Measurements from ENCODE around the gene RSPO3.
A peak's percentile ranks its signal among the peaks of the same experiment; 100 is the strongest.

The RSPO3 gene, protein sequence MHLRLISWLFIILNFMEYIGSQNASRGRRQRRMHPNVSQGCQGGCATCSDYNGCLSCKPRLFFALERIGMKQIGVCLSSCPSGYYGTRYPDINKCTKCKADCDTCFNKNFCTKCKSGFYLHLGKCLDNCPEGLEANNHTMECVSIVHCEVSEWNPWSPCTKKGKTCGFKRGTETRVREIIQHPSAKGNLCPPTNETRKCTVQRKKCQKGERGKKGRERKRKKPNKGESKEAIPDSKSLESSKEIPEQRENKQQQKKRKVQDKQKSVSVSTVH

DNA sequence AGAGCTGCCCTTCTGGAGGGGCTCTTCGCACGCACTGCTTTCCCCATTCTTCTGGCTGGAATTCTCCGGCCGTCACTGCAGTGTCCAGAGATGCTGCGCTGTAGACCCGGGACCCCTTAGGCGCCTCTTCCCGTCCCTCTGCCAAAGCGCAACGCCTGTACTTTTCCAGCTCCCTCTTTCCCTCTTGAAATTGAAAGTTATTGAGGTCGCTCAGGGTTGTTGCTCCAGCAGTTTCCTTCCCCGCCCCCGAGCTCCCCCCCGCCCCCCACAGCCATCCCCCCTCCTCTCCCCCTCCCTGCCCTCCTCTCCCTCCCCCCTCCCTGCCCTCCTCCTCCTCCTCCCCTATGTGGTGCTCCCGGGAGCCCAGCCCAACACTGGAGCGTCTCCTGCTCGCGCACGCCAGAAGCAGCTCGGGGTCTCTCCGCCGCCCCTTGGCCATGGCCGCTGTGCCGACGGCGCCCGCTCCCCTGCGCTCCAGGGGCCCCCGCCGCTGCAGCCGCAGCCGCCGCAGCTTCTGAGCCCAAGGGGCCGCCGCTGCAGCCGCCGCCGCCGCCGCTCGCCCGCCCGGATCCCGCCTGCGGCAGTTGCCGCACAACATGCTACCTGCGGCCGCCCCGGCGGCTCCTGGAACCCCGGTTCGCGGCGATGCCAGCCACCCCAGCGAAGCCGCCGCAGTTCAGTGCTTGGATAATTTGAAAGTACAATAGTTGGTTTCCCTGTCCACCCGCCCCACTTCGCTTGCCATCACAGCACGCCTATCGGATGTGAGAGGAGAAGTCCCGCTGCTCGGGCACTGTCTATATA lies at the start of gene RSPO3:
RSPO3 (plus strand) TSS at position 374 of the 804 bp plus-strand sequence. CDS start 522 bp downstream, outside the sequence.
- no peaks in the 10 kb centered on the region for H3K36me3 ChIP-seq (ENCODE audit: control insufficient read depth in 2 of 2, insufficient read depth in 1 of 2, low read length in 2 of 2)
- CTCF ChIA-PET: interaction anchor here (0.8 to 1.3 kb wide), 2 partner anchors 68 to 778 kb away, joined by 3 to 5 read pairs; partner anchors contain the start of gene CENPW
- H3K4me3 ChIP-seq (ENCODE audit: low read depth, low read length): peak within 1 kb of the TSS; percentile 46
- no peak within 1 kb of the TSS; the same call in 1 of the 2 replicates for H3K27ac ChIP-seq (ENCODE audit: extremely low read depth, low read depth, low read length)
- POLR2A ChIA-PET: interaction anchor here (0.9 kb wide), 1 partner anchor 401 kb away, joined by 3 read pairs; the partner anchor contains the start of gene MTCL3
- H3K4me1 ChIP-seq (ENCODE audit: control insufficient read depth, insufficient read depth, low read length): no peaks in the 10 kb centered on the region
- TF ChIP-seq ZNF660 (tag by site-specific recombination; IDR thresholded peaks at IDR 0.05): 0 out of 2 replicates have a peak, but pooled peaks have one; percentile 37
- TF ChIP-seq, protein P1, sequence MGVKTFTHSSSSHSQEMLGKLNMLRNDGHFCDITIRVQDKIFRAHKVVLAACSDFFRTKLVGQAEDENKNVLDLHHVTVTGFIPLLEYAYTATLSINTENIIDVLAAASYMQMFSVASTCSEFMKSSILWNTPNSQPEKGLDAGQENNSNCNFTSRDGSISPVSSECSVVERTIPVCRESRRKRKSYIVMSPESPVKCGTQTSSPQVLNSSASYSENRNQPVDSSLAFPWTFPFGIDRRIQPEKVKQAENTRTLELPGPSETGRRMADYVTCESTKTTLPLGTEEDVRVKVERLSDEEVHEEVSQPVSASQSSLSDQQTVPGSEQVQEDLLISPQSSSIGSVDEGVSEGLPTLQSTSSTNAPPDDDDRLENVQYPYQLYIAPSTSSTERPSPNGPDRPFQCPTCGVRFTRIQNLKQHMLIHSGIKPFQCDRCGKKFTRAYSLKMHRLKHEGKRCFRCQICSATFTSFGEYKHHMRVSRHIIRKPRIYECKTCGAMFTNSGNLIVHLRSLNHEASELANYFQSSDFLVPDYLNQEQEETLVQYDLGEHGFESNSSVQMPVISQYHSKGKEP (tag by site-specific recombination; IDR thresholded peaks at IDR 0.05): peak; percentile 80
- no peak for TF ChIP-seq ZNF558 (tag by site-specific recombination; IDR thresholded peaks at IDR 0.05)
- TF ChIP-seq ZBTB7A (tag by site-specific recombination; IDR thresholded peaks at IDR 0.05; ENCODE audit: low read depth): 0 out of 2 replicates have a peak, but pooled peaks have one; percentile 43
- TF ChIP-seq ZNF677 (tag by site-specific recombination; IDR thresholded peaks at IDR 0.05): 0 out of 2 replicates have a peak, but pooled peaks have one; percentile 9
- TF ChIP-seq PRDM1 (tag by site-specific recombination; IDR thresholded peaks at IDR 0.05): peak; percentile 25; the same call in 1 of the 2 replicates
- H3K9me3 ChIP-seq (ENCODE audit: control insufficient read depth, insufficient read depth, low read depth, low read length): no peaks in the 10 kb centered on the region

DNA sequence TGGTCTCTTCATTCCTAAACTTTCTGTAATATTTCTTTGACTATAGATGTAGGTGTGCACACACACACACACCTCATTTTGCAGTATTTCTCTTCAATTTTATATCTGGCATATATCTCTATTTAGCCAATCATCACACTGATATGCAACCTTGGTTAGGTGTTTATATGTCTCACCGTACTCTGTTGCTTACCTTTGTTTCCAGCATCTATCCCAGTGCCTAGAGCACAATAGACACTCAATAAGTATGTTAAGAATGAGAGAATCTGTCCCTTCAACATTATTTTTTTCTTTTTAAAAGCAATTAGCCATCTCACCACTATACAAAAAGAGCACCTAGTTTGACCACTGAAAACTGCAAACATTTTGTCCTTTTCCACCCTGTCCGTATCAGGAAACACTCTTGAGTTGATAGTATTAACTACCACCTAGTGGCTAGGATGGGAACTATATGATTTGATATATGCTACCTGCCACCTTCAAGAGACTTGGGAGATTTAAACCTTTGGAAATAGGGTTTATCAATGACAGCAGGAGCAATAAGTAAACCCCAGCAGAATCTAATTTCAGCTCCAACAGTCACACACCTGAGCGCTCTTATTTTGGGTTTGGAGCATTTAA lies 48.7 kb upstream of the RSPO3 start:
- H3K27ac ChIP-seq (ENCODE audit: extremely low read depth, low read depth, low read length): no peak overlapping the region
- TF ChIP-seq ZNF585B (tag by site-specific recombination; IDR thresholded peaks at IDR 0.05) (peak; percentile 40; the same call in 1 of the 2 replicates), ZNF335 (tag by site-specific recombination; conservative IDR thresholded peaks at IDR 0.05) (no peak), ZNF654 (tag by site-specific recombination; IDR thresholded peaks at IDR 0.05; ENCODE audit: low read depth) (peak; percentile 34)
- H3K36me3 ChIP-seq (ENCODE audit: control insufficient read depth in 2 of 2, insufficient read depth in 1 of 2, low read length in 2 of 2): no peaks in the 10 kb centered on the region
- CTCF ChIA-PET: interaction anchor here (0.5 to 0.9 kb wide), 5 partner anchors 70 to 712 kb away, joined by 3 to 4 read pairs (median 3); no protein-coding TSS in a partner anchor
- H3K9me3 ChIP-seq (ENCODE audit: control insufficient read depth, insufficient read depth, low read depth, low read length): no peaks in the 10 kb centered on the region
- H3K4me1 ChIP-seq (ENCODE audit: control insufficient read depth, insufficient read depth, low read length): no peaks in the 10 kb centered on the region
- POLR2A ChIA-PET: no interaction called here
- no peak overlapping the region for H3K4me3 ChIP-seq (ENCODE audit: low read depth, low read length)

GRCh38 chr6:127073222-127073621 lies 45.2 kb upstream of the RSPO3 start:
- POLR2A ChIA-PET: no interaction called here
- Histone ChIP-seq H3K27ac (ENCODE audit: extremely low read depth, low read depth, low read length) (no peak overlapping the region), H3K4me3 (ENCODE audit: low read depth, low read length) (no peak overlapping the region), H3K4me1 (ENCODE audit: control insufficient read depth, insufficient read depth, low read length) (no peaks in the 10 kb centered on the region), H3K9me3 (ENCODE audit: control insufficient read depth, insufficient read depth, low read depth, low read length) (no peaks in the 10 kb centered on the region), H3K36me3 (ENCODE audit: control insufficient read depth in 2 of 2, insufficient read depth in 1 of 2, low read length in 2 of 2) (no peaks in the 10 kb centered on the region)
- TF ChIP-seq ZNF394 (tag by site-specific recombination; IDR thresholded peaks at IDR 0.05; ENCODE audit: borderline replicate concordance) (no peak), ZNF2 (tag by site-specific recombination; IDR thresholded peaks at IDR 0.05) (no peak), KLF1 (tag by site-specific recombination; IDR thresholded peaks at IDR 0.05) (no peak), ZNF114 (tag by site-specific recombination; IDR thresholded peaks at IDR 0.05) (no peak)
- TF ChIP-seq, protein P2, sequence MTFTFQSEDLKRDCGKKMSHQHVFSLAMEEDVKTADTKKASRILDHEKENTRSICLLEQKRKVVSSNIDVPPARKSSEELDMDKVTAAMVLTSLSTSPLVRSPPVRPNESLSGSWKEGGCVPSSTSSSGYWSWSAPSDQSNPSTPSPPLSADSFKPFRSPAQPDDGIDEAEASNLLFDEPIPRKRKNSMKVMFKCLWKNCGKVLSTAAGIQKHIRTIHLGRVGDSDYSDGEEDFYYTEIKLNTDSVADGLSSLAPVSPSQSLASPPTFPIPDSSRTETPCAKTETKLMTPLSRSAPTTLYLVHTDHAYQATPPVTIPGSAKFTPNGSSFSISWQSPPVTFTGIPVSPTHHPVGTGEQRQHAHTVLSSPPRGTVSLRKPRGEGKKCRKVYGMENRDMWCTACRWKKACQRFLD (tag by site-specific recombination; IDR thresholded peaks at IDR 0.05): no peak
- CTCF ChIA-PET: no interaction called here

Measured in HEK293 (cell line).